Right lobe of liver (tissue), 6 donors: ENCODE results near the gene GFER. TPM values are rescaled to one million over a fixed set of nuclear protein-coding genes. Genes with fewer than 3 reads are reported as not detected.

Experiments
- ATAC-seq, 4 donors: fragments of 200-7000 bp; cut with Tn5 transposase; one replicate each; pipeline ENCODE4 v1.9.1; 2020; ENCODE audit warnings: mild to moderate bottlenecking in 4 of 4, moderate library complexity in 4 of 4
- DNase-seq, 3 donors: peaks; one replicate each; pipeline ENCODE4 v3.0.0-alpha.2; 2020
- H3K27ac ChIP-seq, 3 donors: fragments of 200-600 bp; one replicate each; pipeline ENCODE4 v1.8.0; 2022
- H3K27me3 ChIP-seq, 2 donors: fragments of 200-600 bp; one replicate each; pipeline ENCODE4 v1.8.0; 2022
- H3K36me3 ChIP-seq, 4 donors: fragments of 200-600 bp; sonication (generic) in 1 of 4; one replicate each; pipeline versions ENCODE4 v1.5.1 to v1.8.0; 2017 to 2022; ENCODE audit warnings: control low read depth in 1 of 4
- H3K4me1 ChIP-seq, 4 donors: fragments of 200-600 bp; sonication (generic) in 1 of 4; one replicate each; pipeline versions ENCODE4 v1.5.1 to v1.8.0; 2017 to 2022; ENCODE audit warnings: control low read depth in 1 of 4
- H3K4me3 ChIP-seq, 3 donors: fragments of 200-600 bp; one replicate each; pipeline ENCODE4 v1.8.0; 2022
- H3K9me3 ChIP-seq, 4 donors: fragments of 200-600 bp; sonication (generic) in 1 of 4; one replicate each; pipeline versions ENCODE4 v1.5.1 to v1.8.0; 2017 to 2022; ENCODE audit warnings: control low read depth in 1 of 4
- CTCF ChIP-seq, 4 donors: fragments of 200-600 bp in 3 of 4; fragments of 450-650 bp in 1 of 4; IDR thresholded peaks; one replicate each; pipeline versions ENCODE4 v1.5.1 to v1.8.0; 2016 to 2022; ENCODE audit warnings: antibody characterized with exemption in 4 of 4, mild to moderate bottlenecking in 2 of 4
- POLR2A ChIP-seq: fragments of 450-650 bp; IDR thresholded peaks from one replicate; pipeline ENCODE4 v1.6.1; 2017; ENCODE audit warnings: antibody characterized with exemption, mild to moderate bottlenecking
- WGBS: methylation state at CpG from one replicate; pipeline ENCODE4 v1.1.6; 2018; ENCODE audit warnings: low coverage, low lambda C conversion rate; ENCODE audit not compliant: insufficient coverage; ENCODE audit errors: missing lambda C conversion rate; 5-methylcytosine and 5-hydroxymethylcytosine counted together
- intact Hi-C, 2 donors: fragments of 100-400 bp; cut with DNase I; formaldehyde crosslinking; loops; one replicate each; pipeline versions ENCODE4 v1.11.2 to v1.14.1; 2022
- total RNA-seq, 6 experiments: library from RNA; depleted of rRNA in 2 of 6; stranded (reverse); fragments of >200 nt in 2 of 6; fragmentation: NEBNext Ultra II Directional in 3 of 6; extraction: Animal tissue kit (Norgen Biotek cat#: 25700) in 3 of 6; gene quantifications; one replicate each; pipeline versions ENCODE4 v1.1.0 to v1.2.4, GENCODE V29; 2016 to 2023
- donor health status: DM: no; HTN: yes; CAD: no.
- donor health status: DM: no; HTN: no; CAD: no.
- donor health status: DM: no; HTN: no; CAD: no.
- donor health status: DM: no; HTN: yes; CAD: no.
- donor health status: DM: no; HTN: yes; CAD: no.

Gene GFER
- total RNA-seq, 6 experiments from 2014 or later: 16.1 to 18.6 (median 18.0) TPM

DNA sequence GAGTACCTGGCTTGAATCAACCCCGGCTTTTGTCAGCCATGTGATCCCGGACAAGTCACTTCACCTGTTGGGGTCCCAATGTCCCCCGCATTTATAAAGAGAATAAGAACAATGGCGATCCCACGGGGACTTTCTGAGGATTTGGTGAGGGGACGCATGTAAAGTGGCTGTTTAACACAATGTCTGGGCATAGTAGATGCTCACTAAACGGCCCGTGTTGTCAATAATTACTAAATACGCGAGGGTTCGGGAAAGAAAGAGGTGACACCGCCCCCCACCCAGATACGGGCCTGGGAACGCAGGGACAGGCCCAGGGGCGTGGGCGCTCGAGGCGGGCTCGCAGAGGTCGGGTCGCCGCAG, 7.6 kb downstream of the GFER start:
- DNase-seq (no peak), ATAC-seq (no peak)
- Histone ChIP-seq H3K36me3 (no peaks in the 10 kb centered on the region), H3K9me3 (no peaks in the 10 kb centered on the region), H3K4me1 (peaks cover 0 to 18% (median 3%) of the 10 kb centered on the region in 4 donors), H3K4me3 (peak overlapping the region; percentile 18 to 42 (median 18)), H3K27me3 (peaks cover 0 to 7% of the 10 kb centered on the region in 2 donors), H3K27ac (no peak overlapping the region)
- TF ChIP-seq POLR2A (no peak), CTCF (IDR thresholded peaks at IDR 0.05) (no peak)
- intact Hi-C loops: no loop called here
- 20% methylated on average over 11 of the region's 22 CpGs for WGBS

GRCh38 chr16:1991948-1992703, 8.1 kb downstream of the GFER start:
- peaks cover 0 to 18% (median 3%) of the 10 kb centered on the region in 4 donors for H3K4me1 ChIP-seq
- H3K36me3 ChIP-seq: peaks cover 0 to under 1% (median 0%) of the 10 kb centered on the region in 4 donors
- TF ChIP-seq CTCF (IDR thresholded peaks at IDR 0.05) (no peak), POLR2A (peak; percentile 20)
- peak overlapping the region; percentile 18 to 42 (median 18) for H3K4me3 ChIP-seq
- H3K27me3 ChIP-seq: peaks cover 0 to 7% of the 10 kb centered on the region in 2 donors
- intact Hi-C loops: no loop called here
- peak; percentile 91 to 97 (median 97) for DNase-seq
- no peak overlapping the region for H3K27ac ChIP-seq
- 51% methylated on average over 10 of the region's 96 CpGs for WGBS
- no peaks in the 10 kb centered on the region for H3K9me3 ChIP-seq
- ATAC-seq: peak; percentile 77 to 89 (median 83)

GRCh38 chr16:1992704-1993317, 8.8 kb downstream of the GFER start:
- no peak for ATAC-seq
- Histone ChIP-seq H3K36me3 (peaks cover 0 to 5% (median 0%) of the 10 kb centered on the region in 4 donors), H3K4me3 (no peak overlapping the region), H3K27ac (no peak overlapping the region), H3K4me1 (peaks cover 0 to 18% (median 3%) of the 10 kb centered on the region in 4 donors), H3K9me3 (no peaks in the 10 kb centered on the region), H3K27me3 (peaks cover 0 to 7% of the 10 kb centered on the region in 2 donors)
- intact Hi-C loops: no loop called here
- TF ChIP-seq POLR2A (no peak), CTCF (IDR thresholded peaks at IDR 0.05) (no peak)
- DNase-seq: peak in 1 of 3 donors; percentile 53
- 93% methylated on average over 3 of the region's 50 CpGs for WGBS

DNA sequence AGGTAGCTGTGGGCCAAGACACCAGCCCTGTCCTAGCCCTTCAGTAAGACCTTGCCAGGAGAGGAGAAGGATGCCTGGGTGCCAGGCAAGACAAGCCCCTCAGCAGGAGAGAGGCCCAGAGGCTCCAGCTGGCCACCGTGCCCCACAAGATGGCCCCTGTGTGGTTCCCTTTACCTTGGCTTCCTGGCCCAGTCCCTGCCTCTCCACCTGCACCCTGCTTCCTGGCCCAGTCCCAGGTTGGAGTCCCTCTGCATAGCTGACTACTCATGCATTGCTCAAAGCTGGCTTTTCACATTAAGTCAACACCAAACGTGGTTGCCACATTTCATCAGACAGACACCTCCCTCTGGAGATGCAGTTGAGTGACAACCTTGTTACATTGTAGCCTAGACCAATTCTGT, 9.7 kb downstream of the GFER start:
- Histone ChIP-seq H3K27ac (no peak overlapping the region), H3K36me3 (peaks cover 0 to 14% (median 3%) of the 10 kb centered on the region in 4 donors), H3K4me1 (peaks cover 0 to 18% (median 3%) of the 10 kb centered on the region in 4 donors), H3K4me3 (no peak overlapping the region), H3K27me3 (peaks cover 0 to 7% of the 10 kb centered on the region in 2 donors), H3K9me3 (no peaks in the 10 kb centered on the region)
- DNase-seq: peak; percentile 80 to 82 (median 81)
- WGBS: 8% methylated on average over 1 of the region's 2 CpGs
- intact Hi-C loops: no loop called here
- TF ChIP-seq POLR2A (no peak), CTCF (IDR thresholded peaks at IDR 0.05) (no peak)
- ATAC-seq: peak; percentile 29 to 64 (median 55)
